Endothelial cell of umbilical vein (primary cell): Measurements from ENCODE around the gene SLC25A45. TPM values are rescaled to one million over a fixed set of nuclear protein-coding genes. Genes with fewer than 3 reads are reported as not detected.

ENCODE experiments used
- BruUV-seq: library from RNA; stranded (reverse); fragments of 400-500 nt; replicated peaks from 2 replicates; lab custom pipeline; 2021; lab: Mats Ljungman, UMichigan
- CTCF ChIA-PET: fragments of 300-600, 350-600 bp; sonication (Branson Sonifier 250); formaldehyde crosslinking; loops from one replicate; lab custom pipeline; 2021; ENCODE audit warnings: antibody characterized with exemption, inconsistent platforms; lab: Charles Lee
- POLR2A ChIA-PET: fragments of 300-600, 350-600 bp; sonication (Branson Sonifier 250); formaldehyde crosslinking; loops from one replicate; lab custom pipeline; 2021; ENCODE audit warnings: antibody characterized with exemption, inconsistent platforms; lab: Charles Lee
- DNase-seq: peaks from one replicate; pipeline ENCODE4 v3.0.0-alpha.2; 2011; ENCODE audit warnings: low read depth, low spot score
- FAIRE-seq: peaks from 2 replicates; lab custom pipeline; 2011; peaks lifted over from hg19 to GRCh38; lab: Jason Lieb, UNC
- H2AFZ ChIP-seq: 2 replicates; pipeline ENCODE4 v1.6.0; 2012; ENCODE audit warnings: low read depth, low read length, control low read depth, inconsistent platforms
- H3K27ac ChIP-seq: 2 replicates; pipeline ENCODE4 v1.5.1; 2011; ENCODE audit warnings: low read depth, mild to moderate bottlenecking, control low read depth, low read length, moderate library complexity; ENCODE audit not compliant: insufficient read depth
- H3K27me3 ChIP-seq, 2 experiments: 2 replicates each; pipeline versions ENCODE4 v1.6.0 to v1.6.1; 2011; ENCODE audit warnings: low read length in 2 of 2, mixed read lengths in 1 of 2; ENCODE audit not compliant: control insufficient read depth in 2 of 2, insufficient read depth in 2 of 2
- H3K36me3 ChIP-seq, 2 experiments: 2 replicates in 1 of 2; 3 replicates in 1 of 2; pipeline ENCODE4 v1.5.1; 2011; ENCODE audit warnings: low read length in 2 of 2, mild to moderate bottlenecking in 1 of 2, moderate library complexity in 1 of 2; ENCODE audit not compliant: control insufficient read depth in 2 of 2, insufficient read depth in 2 of 2; ENCODE audit errors: extremely low read depth in 1 of 2
- H3K4me1 ChIP-seq: 3 replicates; pipeline ENCODE4 v1.5.1; 2011; ENCODE audit warnings: mild to moderate bottlenecking, low read length; ENCODE audit not compliant: control insufficient read depth, insufficient read depth; ENCODE audit errors: extremely low read depth
- H3K4me2 ChIP-seq: 2 replicates; pipeline ENCODE4 v1.6.1; 2011; ENCODE audit warnings: low read length, control low read depth, mixed read lengths; ENCODE audit not compliant: insufficient read depth
- H3K4me3 ChIP-seq, 3 experiments: fragments of 200-600 bp in 1 of 3; sonication (generic), shearing (Covaris generic) in 1 of 3; replicated peaks in 1 of 3; 2 replicates each; pipeline ENCODE4 v1.5.1; 2011 to 2016; ENCODE audit warnings: control low read depth in 3 of 3, low read length in 3 of 3, mild to moderate bottlenecking in 2 of 3, inconsistent platforms in 1 of 3, low read depth in 1 of 3, moderate library complexity in 1 of 3; ENCODE audit not compliant: insufficient read depth in 1 of 3
- H3K79me2 ChIP-seq: 2 replicates; pipeline ENCODE4 v1.6.0; 2012; ENCODE audit warnings: low read length, inconsistent platforms; ENCODE audit not compliant: control insufficient read depth, insufficient read depth
- H3K9ac ChIP-seq: replicated peaks from 2 replicates; pipeline ENCODE3; 2011; ENCODE audit warnings: low read length, control low read depth; ENCODE audit not compliant: insufficient read depth; ENCODE audit errors: extremely low read depth
- H3K9me1 ChIP-seq: replicated peaks from 3 replicates; pipeline ENCODE4 v1.6.0; 2011; ENCODE audit warnings: mild to moderate bottlenecking, low read length; ENCODE audit not compliant: control insufficient read depth, insufficient read depth; ENCODE audit errors: extremely low read depth
- H3K9me3 ChIP-seq: replicated peaks from 2 replicates; pipeline ENCODE4 v1.5.1; 2012; ENCODE audit warnings: low read length, inconsistent platforms; ENCODE audit not compliant: control insufficient read depth, insufficient read depth
- H4K20me1 ChIP-seq: replicated peaks from 2 replicates; pipeline ENCODE3; 2011; ENCODE audit warnings: mild to moderate bottlenecking, low read length; ENCODE audit not compliant: control insufficient read depth, insufficient read depth; ENCODE audit errors: extremely low read depth
- EZH2 ChIP-seq: IDR thresholded peaks from 2 replicates; pipeline ENCODE4 v1.6.1; 2012; ENCODE audit warnings: borderline replicate concordance, low read depth, mild to moderate bottlenecking, moderate library complexity, low read length, inconsistent platforms; ENCODE audit not compliant: severe bottlenecking
- FOS ChIP-seq: IDR thresholded peaks from 2 replicates; pipeline ENCODE4 v1.6.1; 2011; ENCODE audit warnings: mild to moderate bottlenecking, low read length, moderate library complexity, borderline replicate concordance; ENCODE audit not compliant: insufficient read depth
- GATA2 ChIP-seq: IDR thresholded peaks from 2 replicates; pipeline ENCODE4 v1.7.0; 2011; ENCODE audit warnings: low read depth, mild to moderate bottlenecking, moderate library complexity, mixed read lengths, low read length; ENCODE audit not compliant: insufficient read length, insufficient read depth
- JUN ChIP-seq: IDR thresholded peaks from 2 replicates; pipeline ENCODE4 v1.6.1; 2011; ENCODE audit warnings: borderline replicate concordance, low read depth; ENCODE audit not compliant: insufficient read length, insufficient read depth
- MAX ChIP-seq: IDR thresholded peaks from 2 replicates; pipeline ENCODE4 v1.6.1; 2011; ENCODE audit not compliant: insufficient read depth, insufficient read length
- MYC ChIP-seq: IDR thresholded peaks from one replicate; pipeline ENCODE4 v1.6.1; 2011; ENCODE audit warnings: mild to moderate bottlenecking, low read depth, low read length
- POLR2A ChIP-seq: IDR thresholded peaks from 2 replicates; pipeline ENCODE4 v1.6.1; 2012; ENCODE audit warnings: low read depth, mild to moderate bottlenecking, control low read depth, low read length
- POLR2AphosphoS5 ChIP-seq: IDR thresholded peaks from 2 replicates; pipeline ENCODE4 v1.6.1; 2012; ENCODE audit warnings: low read depth, mild to moderate bottlenecking, control low read depth, low read length, moderate library complexity; ENCODE audit not compliant: insufficient read depth
- dilution Hi-C: fragments of 300-500 bp; cut with MboI; formaldehyde crosslinking; loops from one replicate; pipeline ENCODE4 v1.15.0; 2019; ENCODE audit warnings: low sequenced_read_pairs; ENCODE audit not compliant: extremely low pct_ligation_motif_present
- intact Hi-C: fragments of 100-400 bp; cut with micrococcal nuclease; formaldehyde crosslinking; loops from one replicate; pipeline ENCODE4 v1.10.0; 2022
- polyA plus RNA-seq, 4 experiments: library from polyadenylated mRNA; depleted of rRNA in 3 of 4; stranded (reverse) in 3 of 4; unstranded in 1 of 4; fragments of >200 nt; gene quantifications; 2 replicates each; pipeline versions ENCODE4 v1.2.1 to v1.2.3, GENCODE V29; 2011 to 2012; ENCODE audit warnings: missing spikeins in 1 of 4
- total RNA-seq: library from RNA; stranded (reverse); gene quantifications from 2 replicates; pipeline ENCODE4 v1.2.3, GENCODE V29; 2021
- TF ChIP-seq, protein P1 (sequence below), 2 donors: IDR thresholded peaks; 1 replicate in 1 of 2; 2 replicates in 1 of 2; pipeline ENCODE4 v1.5.1; 2011; ENCODE audit warnings: low read length in 2 of 2, mild to moderate bottlenecking in 2 of 2, moderate library complexity in 2 of 2, control low read depth in 1 of 2, inconsistent platforms in 1 of 2, low read depth in 1 of 2; ENCODE audit not compliant: insufficient read depth in 1 of 2; ENCODE audit errors: extremely low read depth in 1 of 2

The SLC25A45 gene
- total and polyA plus RNA-seq, 2 donors (not counting 3 experiments of a cell fraction or from before 2014, with no cell fraction given), result 1.2 to 3.1 TPM

GRCh38 chr11:65378208-65378927, 4.1 kb downstream of the SLC25A45 start:
- Histone ChIP-seq H3K27ac (no peak overlapping the region), H3K9ac (no peak overlapping the region), H3K4me3 (no peak overlapping the region), H3K4me2 (no peak overlapping the region), H2AFZ (no peak overlapping the region), H4K20me1 (no peaks in the 10 kb centered on the region), H3K9me3 (no peaks in the 10 kb centered on the region), H3K79me2 (no peaks in the 10 kb centered on the region), H3K4me1 (peaks cover 15% of the 10 kb centered on the region), H3K27me3 (no peaks in the 10 kb centered on the region), H3K36me3 (no peaks in the 10 kb centered on the region), H3K9me1 (no peaks in the 10 kb centered on the region)
- ChIA-PET CTCF (interaction anchor here (1.6 kb wide), 1 partner anchor 37 kb away, joined by 3 read pairs; no protein-coding TSS in a partner anchor), POLR2A (interaction anchor here (0.6 kb wide), 1 partner anchor 130 kb away, joined by 5 read pairs; no protein-coding TSS in a partner anchor)
- no peak for TF ChIP-seq MAX
- no peak for TF ChIP-seq EZH2
- TF ChIP-seq GATA2, result no peak
- TF ChIP-seq MYC, result no peak
- TF ChIP-seq POLR2AphosphoS5, result no peak
- intact Hi-C loops, result no loop called here
- no TSS peak for BruUV-seq
- DNase-seq (no peak), FAIRE-seq (no peak)
- dilution Hi-C loops, result no loop called here

- no peaks in the 10 kb centered on the region for H3K27me3 ChIP-seq
- H3K27ac ChIP-seq, result no peak overlapping the region
- no peaks in the 10 kb centered on the region for H3K79me2 ChIP-seq
- H3K4me3 ChIP-seq, result no peak overlapping the region
- H3K4me1 ChIP-seq, result peaks cover 9% of the 10 kb centered on the region
- H3K4me2 ChIP-seq, result no peak overlapping the region
- H3K9ac ChIP-seq, result no peak overlapping the region
- no peak overlapping the region for H2AFZ ChIP-seq
- H3K36me3 ChIP-seq, result no peaks in the 10 kb centered on the region
- H3K9me3 ChIP-seq, result no peaks in the 10 kb centered on the region
- H3K9me1 ChIP-seq, result no peaks in the 10 kb centered on the region
- no peak for DNase-seq
- TF ChIP-seq POLR2AphosphoS5, result no peak
- no peak for TF ChIP-seq JUN
- TF ChIP-seq, protein P1, sequence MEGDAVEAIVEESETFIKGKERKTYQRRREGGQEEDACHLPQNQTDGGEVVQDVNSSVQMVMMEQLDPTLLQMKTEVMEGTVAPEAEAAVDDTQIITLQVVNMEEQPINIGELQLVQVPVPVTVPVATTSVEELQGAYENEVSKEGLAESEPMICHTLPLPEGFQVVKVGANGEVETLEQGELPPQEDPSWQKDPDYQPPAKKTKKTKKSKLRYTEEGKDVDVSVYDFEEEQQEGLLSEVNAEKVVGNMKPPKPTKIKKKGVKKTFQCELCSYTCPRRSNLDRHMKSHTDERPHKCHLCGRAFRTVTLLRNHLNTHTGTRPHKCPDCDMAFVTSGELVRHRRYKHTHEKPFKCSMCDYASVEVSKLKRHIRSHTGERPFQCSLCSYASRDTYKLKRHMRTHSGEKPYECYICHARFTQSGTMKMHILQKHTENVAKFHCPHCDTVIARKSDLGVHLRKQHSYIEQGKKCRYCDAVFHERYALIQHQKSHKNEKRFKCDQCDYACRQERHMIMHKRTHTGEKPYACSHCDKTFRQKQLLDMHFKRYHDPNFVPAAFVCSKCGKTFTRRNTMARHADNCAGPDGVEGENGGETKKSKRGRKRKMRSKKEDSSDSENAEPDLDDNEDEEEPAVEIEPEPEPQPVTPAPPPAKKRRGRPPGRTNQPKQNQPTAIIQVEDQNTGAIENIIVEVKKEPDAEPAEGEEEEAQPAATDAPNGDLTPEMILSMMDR (IDR thresholded peaks at IDR 0.05; ENCODE audit: extremely low read depth in 1 of 2, insufficient read depth in 1 of 2, low read depth in 1 of 2, low read length in 2 of 2), result no peak
- TF ChIP-seq MYC, result no peak
- no peak for TF ChIP-seq POLR2A
- no peak for TF ChIP-seq GATA2
- no peak for TF ChIP-seq MAX
- no peak for TF ChIP-seq FOS
- TF ChIP-seq EZH2, result no peak
- intact Hi-C loops (no loop called here), dilution Hi-C loops (no loop called here)
- no peak for FAIRE-seq
- BruUV-seq, result no TSS peak
- CTCF ChIA-PET, result interaction anchor here (1.6 kb wide), 1 partner anchor 38 kb away, joined by 3 read pairs; no protein-coding TSS in a partner anchor
- POLR2A ChIA-PET, result interaction anchor here (0.6 kb wide), 1 partner anchor 131 kb away, joined by 5 read pairs; no protein-coding TSS in a partner anchor
- no peaks in the 10 kb centered on the region for H4K20me1 ChIP-seq
Measured at GRCh38 chr11:65377777-65378176, 4.7 kb downstream of the SLC25A45 start.
